CD8-positive, alpha-beta memory T cell (primary cell): ENCODE data around the gene ENDOV. TPM values are rescaled to one million over a fixed set of nuclear protein-coding genes. Genes with fewer than 3 reads are reported as not detected.

ENCODE experiments used
- CTCF ChIA-PET: fragments of 350-600 bp; sonication (Branson Sonifier 250); formaldehyde crosslinking; loops from one replicate; lab custom pipeline; 2021; ENCODE audit warnings: antibody characterized with exemption; lab: Charles Lee
- POLR2A ChIA-PET: fragments of 350-600 bp; sonication (Branson Sonifier 250); formaldehyde crosslinking; loops from one replicate; lab custom pipeline; 2021; ENCODE audit warnings: antibody characterized with exemption; lab: Charles Lee
- DNase-seq, 5 donors: peaks; one replicate each; pipeline versions ENCODE4 v3.0.0 to v3.0.0-alpha.2; 2020 to 2022; ENCODE audit warnings: mixed read lengths in 1 of 5
- H3K27ac ChIP-seq: one replicate; pipeline ENCODE4 v1.7.0; 2013; ENCODE audit warnings: low read depth, mild to moderate bottlenecking, low read length, moderate library complexity
- H3K27me3 ChIP-seq: 2 replicates; pipeline ENCODE4 v1.7.0; 2013; ENCODE audit warnings: low read length, mild to moderate bottlenecking; ENCODE audit not compliant: insufficient read depth, poor library complexity, severe bottlenecking
- H3K36me3 ChIP-seq: 2 replicates; pipeline ENCODE4 v1.7.0; 2013; ENCODE audit warnings: mild to moderate bottlenecking, low read length, moderate library complexity; ENCODE audit not compliant: insufficient read depth
- H3K4me1 ChIP-seq: 2 replicates; pipeline ENCODE4 v1.7.0; 2013; ENCODE audit warnings: mild to moderate bottlenecking, low read length, moderate library complexity; ENCODE audit not compliant: insufficient read depth
- H3K4me3 ChIP-seq: 2 replicates; pipeline ENCODE4 v1.7.0; 2013; ENCODE audit warnings: mild to moderate bottlenecking, low read length
- H3K9me3 ChIP-seq: 2 replicates; pipeline ENCODE4 v1.7.0; 2013; ENCODE audit warnings: mild to moderate bottlenecking, low read length
- H3K27ac Mint-ChIP-seq, 8 donors: one replicate each; pipeline ENCODE4 v1.8.0; 2020 to 2021; ENCODE audit warnings: mixed read lengths in 8 of 8, mild to moderate bottlenecking in 6 of 8, inconsistent platforms in 3 of 8, moderate library complexity in 3 of 8
- H3K27me3 Mint-ChIP-seq, 2 donors: one replicate each; pipeline ENCODE4 v1.8.0; 2020 to 2021; ENCODE audit warnings: mixed read lengths in 2 of 2, mild to moderate bottlenecking in 1 of 2, moderate library complexity in 1 of 2
- H3K36me3 Mint-ChIP-seq, 3 donors: one replicate each; pipeline ENCODE4 v1.8.0; 2020 to 2021; ENCODE audit warnings: mixed read lengths in 3 of 3, inconsistent platforms in 1 of 3, mild to moderate bottlenecking in 1 of 3
- H3K4me1 Mint-ChIP-seq, 3 donors: one replicate each; pipeline ENCODE4 v1.8.0; 2020 to 2021; ENCODE audit warnings: mixed read lengths in 3 of 3, inconsistent platforms in 1 of 3, mild to moderate bottlenecking in 1 of 3
- H3K4me3 Mint-ChIP-seq, 7 donors: one replicate each; pipeline ENCODE4 v1.8.0; 2020 to 2021; ENCODE audit warnings: mixed read lengths in 7 of 7, mild to moderate bottlenecking in 6 of 7, moderate library complexity in 4 of 7, inconsistent platforms in 2 of 7
- H3K9me3 Mint-ChIP-seq, 5 donors: one replicate each; pipeline ENCODE4 v1.8.0; 2020 to 2022; ENCODE audit warnings: mixed read lengths in 5 of 5, mild to moderate bottlenecking in 3 of 5, moderate library complexity in 2 of 5, inconsistent platforms in 1 of 5
- polyA plus RNA-seq: library from polyadenylated mRNA; unstranded; fragments of 300-500 nt; fragmentation: Illumina TruSeq; gene quantifications from one replicate; pipeline ENCODE4 v1.2.3, GENCODE V29; 2021
- total RNA-seq, 2 experiments: library from RNA; stranded (reverse); gene quantifications; one replicate each; pipeline ENCODE4 v1.2.3, GENCODE V29; 2021

ENDOV gene
- total and polyA plus RNA-seq, 3 experiments from 2014 or later: 8.5 to 16.8 (median 12.4) TPM

DNA sequence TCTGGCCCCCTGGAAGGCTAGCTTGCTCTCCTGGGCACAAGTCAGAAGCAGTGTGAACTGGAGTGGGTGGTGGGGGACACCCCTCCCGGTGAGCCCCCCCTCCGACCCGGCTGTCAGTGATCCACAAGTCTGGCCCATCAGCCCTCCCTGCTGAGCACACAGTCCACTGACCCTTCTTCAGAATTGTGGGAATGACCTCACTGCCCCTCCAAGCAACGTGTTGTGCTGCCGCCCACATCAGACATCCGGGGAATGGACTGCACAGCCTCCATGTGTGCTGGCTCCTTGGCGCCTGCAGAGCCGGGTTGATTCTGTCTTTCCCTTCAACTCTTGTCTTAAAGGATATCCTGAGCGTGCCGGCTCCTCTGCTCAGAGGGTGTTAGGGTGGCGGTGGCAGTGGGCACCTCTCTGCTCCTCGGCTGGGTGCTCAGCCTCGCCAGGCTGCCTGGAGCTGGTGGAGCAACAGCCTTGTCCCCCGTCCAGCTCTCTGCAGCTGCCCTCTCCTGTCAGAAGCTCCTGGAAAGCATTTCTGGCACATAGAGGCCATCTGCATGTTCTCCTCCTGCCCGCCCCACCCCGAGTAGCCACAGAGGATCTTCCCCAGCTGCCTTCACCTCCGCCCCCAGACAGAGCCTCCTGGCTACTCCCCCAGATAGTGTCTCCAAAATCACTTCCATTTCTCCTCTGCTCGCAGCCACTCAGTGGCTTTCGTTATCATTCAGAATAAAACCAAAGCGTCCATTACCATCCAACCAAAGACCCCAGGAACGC, 41.7 kb downstream of the ENDOV start:
- peaks cover 17% of the 10 kb centered on the region for H3K4me1 ChIP-seq
- Mint-ChIP-seq H3K4me1 (peaks cover 14 to 17% (median 15%) of the 10 kb centered on the region in 3 donors), H3K36me3 (no peaks in the 10 kb centered on the region), H3K27ac (peak overlapping the region in 4 of 8 donors; percentile 57 to 90 (median 69)), H3K27me3 (peaks cover 3 to 41% of the 10 kb centered on the region in 2 donors), H3K4me3 (peak overlapping the region in 4 of 7 donors; percentile 4 to 79 (median 43)), H3K9me3 (no peaks in the 10 kb centered on the region)
- CTCF ChIA-PET: no interaction called here
- POLR2A ChIA-PET: no interaction called here
- no peaks in the 10 kb centered on the region for H3K9me3 ChIP-seq
- DNase-seq: no peak
- no peak overlapping the region for H3K27ac ChIP-seq
- peaks cover 13% of the 10 kb centered on the region for H3K27me3 ChIP-seq
- no peaks in the 10 kb centered on the region for H3K36me3 ChIP-seq
- H3K4me3 ChIP-seq: no peak overlapping the region

DNA sequence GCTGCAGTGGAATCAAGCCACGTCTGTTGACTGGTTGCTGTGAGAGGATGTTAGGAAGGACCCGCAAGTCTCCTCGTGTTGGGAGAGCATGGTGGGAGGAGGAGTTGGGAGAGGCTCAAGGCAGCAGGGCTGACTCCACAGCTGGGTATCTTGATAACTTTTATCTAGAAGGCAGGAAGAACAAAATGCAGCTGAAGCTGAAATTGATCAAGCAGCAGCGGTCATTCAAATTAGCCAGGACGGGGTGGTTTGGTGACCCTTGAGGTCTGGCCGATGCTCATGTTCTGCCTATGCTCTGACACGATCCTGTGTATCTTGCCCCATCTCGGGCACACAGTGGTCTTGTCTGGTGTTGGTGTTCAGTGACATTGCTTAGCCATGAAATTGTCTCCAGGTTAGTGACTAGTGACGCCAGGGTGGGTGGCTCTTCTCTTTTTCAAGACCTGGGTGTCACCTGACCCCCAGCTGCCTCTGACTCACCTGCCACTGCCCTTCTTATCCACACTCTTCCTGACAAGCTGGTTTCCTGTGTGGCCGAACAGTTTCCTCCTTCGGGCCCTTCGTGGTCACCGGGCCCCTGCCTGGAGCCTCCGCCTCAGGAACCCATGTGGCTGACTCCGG, 42.4 kb downstream of the ENDOV start:
- DNase-seq: no peak
- CTCF ChIA-PET: no interaction called here
- peaks cover 14 to 17% (median 15%) of the 10 kb centered on the region in 3 donors for H3K4me1 Mint-ChIP-seq
- no peaks in the 10 kb centered on the region for H3K36me3 Mint-ChIP-seq
- POLR2A ChIA-PET: no interaction called here
- H3K27ac Mint-ChIP-seq: peak overlapping the region in 5 of 8 donors; percentile 33 to 96 (median 67)
- Histone ChIP-seq H3K36me3 (no peaks in the 10 kb centered on the region), H3K4me3 (no peak overlapping the region), H3K4me1 (peaks cover 17% of the 10 kb centered on the region), H3K9me3 (no peaks in the 10 kb centered on the region), H3K27me3 (peaks cover 16% of the 10 kb centered on the region), H3K27ac (no peak overlapping the region)
- H3K27me3 Mint-ChIP-seq: peaks cover 3 to 41% of the 10 kb centered on the region in 2 donors
- no peaks in the 10 kb centered on the region for H3K9me3 Mint-ChIP-seq
- H3K4me3 Mint-ChIP-seq: peak overlapping the region in 4 of 7 donors; percentile 25 to 79 (median 40)

- Histone ChIP-seq H3K36me3 (no peaks in the 10 kb centered on the region), H3K4me3 (no peak overlapping the region), H3K27ac (no peak overlapping the region), H3K27me3 (peaks cover 16% of the 10 kb centered on the region), H3K9me3 (no peaks in the 10 kb centered on the region), H3K4me1 (peaks cover 17% of the 10 kb centered on the region)
- H3K36me3 Mint-ChIP-seq: no peaks in the 10 kb centered on the region
- CTCF ChIA-PET: no interaction called here
- H3K27me3 Mint-ChIP-seq: peaks cover 3 to 41% of the 10 kb centered on the region in 2 donors
- POLR2A ChIA-PET: no interaction called here
- H3K27ac Mint-ChIP-seq: peak overlapping the region in 1 of 8 donors; percentile 67
- no peaks in the 10 kb centered on the region for H3K9me3 Mint-ChIP-seq
- no peak for DNase-seq
- peak overlapping the region in 2 of 7 donors; percentile 20 to 79 for H3K4me3 Mint-ChIP-seq
- H3K4me1 Mint-ChIP-seq: peaks cover 14 to 17% (median 15%) of the 10 kb centered on the region in 3 donors
Measured at GRCh38 chr17:80458016-80458415, 43.0 kb downstream of the ENDOV start.

DNA sequence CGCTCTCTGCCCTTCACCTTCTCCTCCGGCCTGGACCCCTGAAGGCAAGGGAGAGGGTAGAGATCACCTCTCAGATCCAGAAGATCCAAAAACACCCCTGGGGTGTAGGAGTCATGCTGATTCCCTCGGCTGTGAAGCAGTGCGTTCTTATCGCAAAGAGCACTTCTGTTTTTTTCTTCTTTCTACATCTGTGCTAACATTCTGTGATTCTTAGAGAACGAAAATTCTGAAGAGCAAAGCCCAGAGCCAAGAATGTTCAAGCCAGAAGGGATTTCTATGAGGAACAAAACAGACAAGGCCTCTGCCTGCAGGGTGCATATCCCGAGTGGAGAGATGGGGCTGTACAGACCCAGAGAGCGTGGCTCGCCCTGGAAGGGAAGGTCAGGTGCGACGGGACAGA, 44.3 kb downstream of the ENDOV start:
- Mint-ChIP-seq H3K27ac (peak overlapping the region in 1 of 8 donors; percentile 19), H3K4me1 (peaks cover 6 to 9% (median 8%) of the 10 kb centered on the region in 3 donors), H3K9me3 (no peaks in the 10 kb centered on the region), H3K36me3 (no peaks in the 10 kb centered on the region), H3K27me3 (peaks cover 3 to 41% of the 10 kb centered on the region in 2 donors), H3K4me3 (peak overlapping the region in 1 of 7 donors; percentile 23)
- Histone ChIP-seq H3K27me3 (peaks cover 16% of the 10 kb centered on the region), H3K27ac (no peak overlapping the region), H3K9me3 (no peaks in the 10 kb centered on the region), H3K36me3 (no peaks in the 10 kb centered on the region), H3K4me3 (no peak overlapping the region), H3K4me1 (peaks cover 8% of the 10 kb centered on the region)
- ChIA-PET CTCF (no interaction called here), POLR2A (interaction anchor here (0.5 kb wide), 1 partner anchor 142 kb away, joined by 3 read pairs; no protein-coding TSS in a partner anchor)
- no peak for DNase-seq

DNA sequence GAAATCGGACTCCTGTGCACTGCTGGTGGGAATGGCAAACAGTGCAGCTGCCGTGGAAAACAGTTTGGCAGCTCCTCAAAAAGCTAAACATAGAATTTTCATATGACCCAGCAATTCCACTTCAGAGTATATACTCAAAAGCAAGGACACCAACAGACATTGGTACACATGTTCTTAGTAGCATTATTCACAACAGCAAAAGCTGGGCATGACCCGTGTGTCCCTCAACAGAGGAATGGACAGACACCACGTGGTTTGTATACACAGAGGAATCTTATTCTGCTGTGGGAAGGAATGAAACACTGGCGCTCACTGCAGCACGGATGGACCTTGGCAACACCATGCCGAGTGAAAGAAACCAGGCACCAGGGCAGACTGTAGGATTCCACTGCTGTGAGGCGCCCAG, 45.5 kb downstream of the ENDOV start:
- Histone ChIP-seq H3K9me3 (no peaks in the 10 kb centered on the region), H3K27ac (no peak overlapping the region), H3K4me3 (no peak overlapping the region), H3K4me1 (peaks cover 5% of the 10 kb centered on the region), H3K36me3 (no peaks in the 10 kb centered on the region), H3K27me3 (peaks cover 20% of the 10 kb centered on the region)
- Mint-ChIP-seq H3K27me3 (peaks cover 5 to 47% of the 10 kb centered on the region in 2 donors), H3K36me3 (no peaks in the 10 kb centered on the region), H3K4me3 (no peak overlapping the region), H3K9me3 (no peaks in the 10 kb centered on the region), H3K4me1 (peaks cover 3 to 4% (median 4%) of the 10 kb centered on the region in 3 donors), H3K27ac (no peak overlapping the region)
- no peak for DNase-seq
- CTCF ChIA-PET: no interaction called here
- POLR2A ChIA-PET: no interaction called here

DNA sequence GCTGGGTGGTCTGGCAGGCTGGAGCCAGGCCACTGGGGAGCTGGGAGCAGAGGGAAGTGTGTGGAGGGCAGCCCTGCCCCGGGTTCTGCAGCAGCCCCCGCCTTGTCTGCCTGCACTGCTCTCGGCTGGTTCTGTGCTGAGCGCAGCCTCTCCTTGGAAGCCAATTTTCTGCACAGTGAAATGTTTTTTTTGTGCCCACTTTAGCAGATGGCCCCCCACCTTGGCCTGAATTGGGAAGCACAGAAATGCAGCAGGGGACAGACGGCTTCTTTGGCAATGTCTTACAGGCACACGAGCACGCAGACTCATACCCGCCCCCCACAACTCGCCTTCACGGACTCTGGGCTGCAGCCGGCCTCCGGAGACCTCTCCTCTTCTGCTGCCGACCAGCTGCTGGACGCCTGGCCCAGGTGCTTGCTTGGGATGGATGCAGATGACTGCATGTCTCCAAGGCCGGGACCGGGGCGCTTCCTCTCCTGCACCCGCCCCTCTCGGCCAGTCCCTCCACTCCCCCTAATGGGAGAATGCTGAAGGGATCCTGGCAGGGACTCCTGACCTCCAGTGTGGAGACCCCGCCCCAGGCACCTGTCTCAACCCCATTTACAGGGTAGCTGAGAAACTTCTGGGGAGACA, 46.7 kb downstream of the ENDOV start:
- Mint-ChIP-seq H3K4me1 (no peaks in the 10 kb centered on the region), H3K4me3 (no peak overlapping the region), H3K36me3 (no peaks in the 10 kb centered on the region), H3K9me3 (no peaks in the 10 kb centered on the region), H3K27me3 (peaks cover 10 to 55% of the 10 kb centered on the region in 2 donors), H3K27ac (no peak overlapping the region)
- Histone ChIP-seq H3K27ac (no peak overlapping the region), H3K4me1 (no peaks in the 10 kb centered on the region), H3K4me3 (no peak overlapping the region), H3K36me3 (no peaks in the 10 kb centered on the region), H3K27me3 (peaks cover 20% of the 10 kb centered on the region), H3K9me3 (no peaks in the 10 kb centered on the region)
- ChIA-PET POLR2A (no interaction called here), CTCF (no interaction called here)
- no peak for DNase-seq

DNA sequence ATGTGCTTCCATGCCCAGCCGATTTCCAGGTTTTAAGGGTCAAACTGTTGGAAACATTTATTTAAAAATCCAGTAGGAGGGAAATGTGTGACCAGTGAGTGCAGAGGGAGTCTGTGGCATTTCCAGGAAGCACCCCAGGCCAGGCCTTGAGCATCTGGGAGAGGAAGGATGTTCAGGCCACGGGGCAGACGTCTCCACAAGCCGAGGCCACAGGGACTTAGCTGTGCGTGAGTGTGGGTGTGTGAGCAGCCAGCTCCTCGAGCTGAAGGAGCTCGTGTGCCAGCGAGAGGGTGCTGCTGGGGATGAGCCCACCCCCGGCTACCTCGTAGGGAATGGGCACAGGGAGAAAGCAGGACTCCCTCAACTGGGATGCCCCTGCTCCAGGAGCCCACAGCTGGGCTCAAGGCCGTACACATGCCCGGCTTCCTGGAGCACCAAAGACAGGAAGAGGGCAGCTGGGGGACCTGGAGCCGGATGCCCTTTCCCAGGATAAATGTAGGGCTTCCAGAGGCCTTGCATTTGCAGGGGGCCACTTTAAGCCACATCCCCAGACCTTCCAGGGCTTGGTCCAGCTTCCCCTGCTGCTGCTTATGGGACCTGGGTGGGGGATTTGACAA, 48.9 kb downstream of the ENDOV start:
- no peaks in the 10 kb centered on the region for H3K4me1 ChIP-seq
- DNase-seq: no peak
- H3K4me3 ChIP-seq: no peak overlapping the region
- no peak overlapping the region for H3K4me3 Mint-ChIP-seq
- ChIA-PET POLR2A (no interaction called here), CTCF (interaction anchor here (1.2 kb wide), 1 partner anchor 9 kb away, joined by 4 read pairs; no protein-coding TSS in a partner anchor)
- peaks cover 28% of the 10 kb centered on the region for H3K27me3 ChIP-seq
- H3K27ac Mint-ChIP-seq: no peak overlapping the region
- H3K36me3 ChIP-seq: no peaks in the 10 kb centered on the region
- H3K36me3 Mint-ChIP-seq: no peaks in the 10 kb centered on the region
- H3K27ac ChIP-seq: no peak overlapping the region
- H3K9me3 Mint-ChIP-seq: no peaks in the 10 kb centered on the region
- H3K9me3 ChIP-seq: no peaks in the 10 kb centered on the region
- no peaks in the 10 kb centered on the region for H3K4me1 Mint-ChIP-seq
- H3K27me3 Mint-ChIP-seq: peaks cover 22 to 59% of the 10 kb centered on the region in 2 donors
